Pons (tissue), 1 donor: ENCODE measurements around the gene HORMAD2.
"Not testable (repeated sequence)": the region's sequence is repeated elsewhere in the genome, so short reads cannot be mapped to it uniquely, and the experiment has no call there.

Experiments used
- DNase-seq: peaks from one replicate; pipeline ENCODE4 v3.0.0-alpha.2; 2016; ENCODE audit warnings: low spot score

Gene HORMAD2

DNA sequence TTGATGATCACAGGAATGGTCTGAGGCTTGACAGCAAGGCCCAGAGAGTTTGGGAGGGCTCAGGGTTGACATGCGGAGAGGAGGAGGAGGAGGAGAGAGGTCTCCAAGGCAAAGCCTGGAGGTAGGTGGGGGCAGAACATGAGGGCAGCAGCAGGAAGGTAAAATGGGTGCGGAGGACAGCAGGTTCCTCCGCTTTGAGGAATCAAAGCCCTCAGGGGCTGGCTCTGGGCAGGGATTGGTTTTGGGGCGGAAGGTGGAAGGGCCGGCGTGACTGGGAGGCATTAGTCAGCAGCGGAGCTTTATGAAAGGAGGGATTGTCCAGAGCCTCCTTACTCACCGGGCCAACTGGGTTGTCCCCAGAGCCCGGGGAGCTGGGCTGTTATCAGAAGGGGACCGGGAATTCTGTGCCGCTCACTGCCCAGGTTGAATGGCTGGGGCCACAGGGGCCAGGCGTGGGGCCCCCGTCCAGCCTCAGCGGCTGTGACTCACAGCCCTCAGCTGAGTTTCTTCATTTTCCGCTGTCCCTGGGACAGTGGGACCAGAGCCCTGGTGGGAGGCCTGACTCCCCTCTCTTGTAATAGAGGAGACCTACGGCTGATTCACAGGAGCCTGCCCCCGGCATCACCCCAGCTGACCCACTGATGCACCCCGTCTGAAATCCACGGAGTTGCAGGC is 130.1 kb downstream of the HORMAD2 start:
- DNase-seq, result peak; percentile 59

DNA sequence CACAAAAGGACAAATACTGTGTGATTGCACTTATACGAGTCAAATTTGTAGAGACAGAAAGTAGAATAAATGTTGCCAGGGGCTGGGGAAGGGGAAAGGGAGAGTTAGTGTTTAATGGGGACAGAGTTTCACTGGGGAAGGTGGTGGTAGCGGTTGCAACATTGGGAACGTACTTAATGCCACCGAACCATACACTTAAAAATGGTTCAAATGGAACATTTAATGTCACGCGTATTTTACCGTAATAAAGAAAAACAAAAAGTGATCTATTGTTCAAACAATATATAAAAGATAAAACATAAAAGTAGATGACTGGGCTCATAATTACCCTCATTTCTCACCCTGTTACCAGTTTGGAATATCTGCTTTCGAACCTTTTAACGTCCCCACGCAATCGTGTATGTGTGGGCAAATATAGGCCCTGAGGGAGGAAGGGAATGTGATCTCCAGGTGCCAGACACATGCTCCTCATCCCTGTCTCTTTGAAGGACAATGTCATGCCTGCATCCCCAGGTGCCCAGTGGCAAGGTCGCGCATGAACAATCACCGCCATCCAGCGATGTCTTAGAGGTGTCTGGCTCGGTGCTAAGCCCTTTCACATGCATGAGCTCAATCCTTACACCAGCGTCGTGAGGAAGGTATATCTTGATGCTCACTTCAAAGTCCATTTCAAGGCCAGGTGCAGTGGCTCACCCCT is 131.0 kb downstream of the HORMAD2 start:
- DNase-seq, result no peak

DNA sequence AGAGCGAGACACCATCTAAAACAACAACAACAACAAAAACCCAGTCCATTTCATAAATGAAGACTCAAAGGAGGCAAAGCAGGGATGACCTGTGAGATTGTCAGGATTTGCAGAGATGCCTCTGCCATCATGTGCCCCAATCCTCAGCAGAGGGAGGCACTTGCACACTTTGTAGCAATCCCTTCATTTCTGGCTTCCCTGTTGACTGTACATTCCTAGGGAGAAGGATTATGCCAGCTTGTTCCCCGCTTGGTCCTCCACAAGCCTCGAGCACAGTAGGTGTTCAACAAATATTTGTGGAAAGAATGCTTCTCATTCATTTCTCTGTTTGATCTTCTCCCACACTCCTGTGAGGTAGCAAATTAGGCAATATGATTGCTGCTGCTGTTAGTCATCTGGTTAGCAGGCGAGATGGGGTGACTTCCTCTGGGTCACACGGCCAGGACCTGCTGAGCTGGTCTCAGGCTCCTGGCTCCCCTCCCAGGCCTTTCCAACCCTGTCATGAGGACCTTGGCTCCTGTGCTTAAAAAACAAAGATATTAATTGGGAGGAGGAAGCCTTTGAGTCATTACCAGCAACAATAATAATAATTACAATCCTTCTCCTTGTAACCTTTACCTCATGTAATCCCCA is 132.2 kb downstream of the HORMAD2 start:
- DNase-seq, result peak; percentile 48

DNA sequence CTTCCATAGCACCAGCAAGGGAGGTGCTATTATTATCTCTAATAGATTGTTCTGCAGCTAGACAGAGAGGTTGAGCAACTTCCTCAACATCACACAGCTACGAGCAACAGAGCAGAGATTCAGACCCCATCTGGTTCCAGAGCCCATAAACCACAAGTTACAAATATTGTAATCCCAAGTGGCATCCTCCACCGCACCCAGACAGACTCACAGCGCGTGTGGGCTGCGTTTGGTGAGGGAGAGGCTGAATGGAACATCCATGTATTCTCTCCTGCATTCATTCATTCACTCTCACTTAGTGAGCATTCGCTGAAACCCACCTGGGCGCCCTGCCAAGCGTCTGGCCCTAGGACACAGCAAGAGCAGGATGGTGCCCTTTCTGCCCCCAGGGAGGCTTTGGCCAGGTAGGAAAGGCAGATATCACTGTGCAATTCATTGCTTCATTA is 132.8 kb downstream of the HORMAD2 start:
- no peak for DNase-seq

DNA sequence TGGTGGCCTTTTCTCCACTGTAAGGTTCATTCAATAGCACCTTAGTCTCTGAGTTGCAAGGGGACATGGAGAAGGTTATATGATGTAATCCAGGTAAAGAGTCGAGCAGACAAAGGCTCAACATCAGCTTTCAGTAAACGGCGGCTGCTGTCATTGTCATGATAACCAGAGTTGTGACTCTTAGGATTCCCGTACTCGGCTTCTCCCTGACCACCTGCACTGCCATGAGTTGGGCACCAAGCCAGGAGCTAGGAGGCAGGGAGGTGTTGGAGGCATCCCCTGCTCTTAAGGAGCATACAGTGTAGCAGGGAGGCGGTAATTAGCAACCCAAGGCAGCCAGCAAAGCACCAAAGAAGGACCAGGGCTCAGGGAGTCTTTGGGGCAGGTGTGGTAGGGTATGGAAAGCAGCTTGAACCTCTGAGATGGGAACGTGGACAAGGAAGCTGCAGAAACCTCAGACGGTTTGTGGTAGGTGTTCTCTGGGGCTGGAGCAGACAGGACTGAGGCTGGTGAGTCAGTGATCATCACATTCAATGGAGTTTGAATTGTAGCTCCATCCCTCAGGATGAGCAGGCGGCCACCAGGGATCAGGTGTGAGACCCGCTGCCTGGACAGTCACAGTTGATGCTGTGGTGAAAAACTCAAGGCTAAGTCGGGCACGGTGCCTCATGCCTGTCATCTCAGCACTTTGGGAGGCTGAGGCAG is 134.6 kb downstream of the HORMAD2 start:
- DNase-seq, result no peak

DNA sequence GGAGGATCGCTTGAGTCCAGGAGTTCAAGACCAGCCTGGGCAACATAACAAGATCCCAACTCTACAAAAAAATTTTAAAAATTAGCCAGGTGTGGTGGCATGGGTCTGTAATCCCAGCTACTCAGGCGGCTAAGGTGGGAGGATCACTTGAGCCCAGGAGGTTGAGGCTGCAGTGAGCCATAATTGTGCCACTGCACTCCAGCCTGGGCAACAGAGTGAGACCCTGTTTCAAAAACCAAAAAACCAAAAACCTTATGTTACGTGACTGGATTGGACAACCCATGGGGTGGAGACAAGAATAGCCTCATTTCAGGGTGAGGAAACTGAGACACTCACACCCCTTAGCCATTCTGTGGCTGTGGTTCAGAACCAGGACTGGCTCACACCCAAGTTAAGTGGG is 136.0 kb downstream of the HORMAD2 start:
- not testable (repeated sequence) for DNase-seq

DNA sequence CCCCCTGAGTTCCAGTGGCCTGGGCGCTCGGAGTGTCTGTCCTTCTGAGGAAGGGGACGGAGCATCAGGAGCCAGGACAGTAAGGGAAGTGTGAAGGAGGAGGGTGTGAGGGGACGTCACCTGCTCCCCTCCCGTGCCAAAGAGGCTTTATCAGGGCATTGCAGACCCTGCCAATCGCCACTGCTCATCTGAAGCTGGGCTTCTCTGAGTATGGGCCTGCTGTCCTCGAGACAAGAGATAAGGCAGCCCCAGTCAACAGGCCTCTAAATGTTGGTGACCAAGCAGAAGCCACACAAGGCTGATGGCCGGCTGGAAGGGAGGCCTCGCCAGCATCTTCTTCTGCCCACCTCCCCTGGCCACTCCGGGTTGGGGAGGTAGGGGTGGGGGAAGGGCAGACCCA is 136.4 kb downstream of the HORMAD2 start:
- DNase-seq, result no peak

DNA sequence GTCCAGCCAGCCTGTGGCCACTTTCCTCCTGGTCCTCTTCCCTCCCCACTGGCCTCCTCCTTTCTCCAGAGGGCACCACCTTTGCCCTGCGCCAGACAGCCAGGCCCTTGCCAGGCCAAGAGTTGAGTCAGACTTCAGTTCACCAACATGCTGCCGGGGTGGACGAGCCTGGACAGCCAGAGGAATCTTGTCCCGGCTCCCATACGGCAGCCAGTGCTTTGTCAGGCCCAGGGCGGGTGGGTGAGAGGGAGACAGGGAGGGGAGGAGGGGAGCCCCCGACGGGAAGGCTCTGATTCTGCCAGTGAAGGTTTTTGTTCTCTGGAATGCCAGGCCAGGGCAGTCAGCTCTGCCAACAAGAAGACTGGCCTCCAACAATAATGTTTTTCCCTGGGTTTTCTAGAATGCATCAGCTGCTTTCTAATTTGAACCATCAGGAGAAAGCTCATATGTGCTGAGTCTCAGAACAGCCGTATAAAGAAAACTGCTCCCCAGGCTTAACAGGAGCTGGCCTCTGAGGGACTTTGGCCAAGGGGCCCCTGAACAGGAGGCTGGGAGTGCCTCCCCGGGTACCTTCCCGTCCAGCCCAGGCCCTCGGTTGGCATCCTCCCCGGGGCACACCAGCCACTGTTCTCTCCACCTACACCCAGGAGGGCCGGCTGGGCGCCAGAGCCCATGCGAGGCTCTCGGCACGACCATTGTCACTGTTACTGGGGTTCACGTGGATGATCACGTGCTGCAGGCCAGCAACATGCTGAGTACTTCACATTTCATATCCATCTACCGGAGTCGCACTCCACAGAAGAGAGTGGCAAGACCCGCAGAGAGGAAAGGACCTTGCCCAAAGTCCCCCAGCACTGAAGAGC is 137.7 kb downstream of the HORMAD2 start:
- DNase-seq, result no peak

DNA sequence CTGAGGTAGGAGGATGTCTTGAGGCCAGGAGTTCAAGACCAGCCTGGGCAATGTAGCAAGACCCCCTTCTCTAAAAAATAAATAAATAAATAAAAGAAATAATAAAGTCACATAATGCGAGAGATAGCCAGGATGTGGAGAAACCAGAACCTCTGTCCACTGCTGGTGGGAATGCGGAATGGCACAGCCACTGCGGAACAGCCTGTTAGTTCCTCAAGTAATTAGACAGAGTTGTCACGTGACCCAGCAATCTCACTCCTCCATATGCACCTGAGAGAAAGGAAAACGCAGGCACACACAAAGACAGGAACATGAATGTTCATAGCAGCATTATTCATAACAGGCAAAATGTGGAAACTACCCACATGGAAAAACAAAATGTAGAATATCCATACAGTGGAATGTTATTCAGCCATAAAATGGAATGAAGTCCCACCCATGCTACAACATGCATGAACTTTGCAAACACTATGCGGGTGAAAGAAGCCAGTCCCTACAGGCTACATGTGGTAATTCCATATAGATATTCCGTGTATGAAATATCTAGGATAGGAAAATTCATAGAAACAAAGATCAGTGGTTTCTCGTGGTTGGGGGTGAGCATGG is 138.9 kb downstream of the HORMAD2 start:
- DNase-seq, result no peak

DNA sequence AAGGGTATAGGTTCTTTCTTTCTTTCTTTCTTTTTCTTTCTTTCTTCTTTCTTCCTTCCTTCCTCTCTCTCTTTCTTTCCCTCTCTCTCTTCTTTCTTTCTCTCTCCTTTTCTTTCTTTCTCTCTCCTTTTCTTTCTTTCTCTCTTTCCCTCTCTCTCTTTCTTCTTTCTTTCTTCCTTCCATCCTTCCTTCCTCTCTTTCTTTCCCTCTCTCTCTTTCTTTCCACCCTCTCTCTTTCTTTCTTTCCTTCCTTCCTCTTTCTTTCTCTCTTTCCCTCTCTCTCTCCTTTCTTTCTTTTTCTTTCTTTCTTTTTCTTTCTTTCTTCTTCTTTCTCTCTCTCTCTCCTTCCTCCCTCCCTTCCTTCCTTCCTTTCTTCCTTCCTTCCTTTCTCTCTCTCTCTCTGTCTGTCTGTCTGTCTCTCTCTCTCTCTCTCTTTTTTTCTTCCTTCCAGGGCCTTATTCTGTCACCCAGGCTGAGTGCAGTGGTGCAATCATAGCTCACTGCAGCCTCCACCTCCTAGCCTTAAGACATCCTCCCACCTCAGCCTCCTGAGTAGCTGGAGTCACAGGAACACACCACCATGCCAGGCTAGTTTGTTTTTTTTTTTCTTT is 139.5 kb downstream of the HORMAD2 start:
- no peak for DNase-seq

DNA sequence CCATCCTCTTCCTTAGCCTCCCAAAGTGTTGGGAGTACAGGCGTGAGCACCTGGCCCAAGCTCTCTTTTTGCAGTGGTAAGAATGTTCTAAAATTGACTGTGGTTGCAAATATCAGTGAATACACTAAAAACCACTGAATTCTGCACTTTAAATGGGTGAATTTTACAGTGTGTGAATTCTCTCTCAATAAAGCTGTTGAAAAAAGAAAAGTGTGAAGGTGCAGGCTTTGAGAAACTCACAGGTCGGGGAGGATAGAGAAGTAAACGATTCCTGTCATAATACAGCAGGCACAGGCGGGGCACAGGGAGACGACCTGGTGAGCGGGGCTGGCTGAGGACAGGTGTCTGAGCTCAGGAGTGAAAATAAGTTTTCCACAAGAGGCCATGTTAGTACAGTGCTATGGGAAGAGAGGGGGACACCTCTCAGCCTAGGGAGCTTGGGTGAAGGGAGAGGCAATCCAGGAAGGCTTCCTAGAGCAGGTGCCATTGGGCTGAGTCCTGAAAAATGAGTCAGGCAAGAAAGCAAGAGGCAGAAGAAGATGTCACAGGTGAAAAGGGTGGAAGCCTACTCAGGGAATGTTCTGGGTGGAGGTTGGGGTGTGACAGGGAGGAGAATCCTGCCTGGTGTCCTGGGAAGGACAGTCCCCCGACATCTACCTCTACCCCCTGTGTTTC is 140.2 kb downstream of the HORMAD2 start:
- no peak for DNase-seq

DNA sequence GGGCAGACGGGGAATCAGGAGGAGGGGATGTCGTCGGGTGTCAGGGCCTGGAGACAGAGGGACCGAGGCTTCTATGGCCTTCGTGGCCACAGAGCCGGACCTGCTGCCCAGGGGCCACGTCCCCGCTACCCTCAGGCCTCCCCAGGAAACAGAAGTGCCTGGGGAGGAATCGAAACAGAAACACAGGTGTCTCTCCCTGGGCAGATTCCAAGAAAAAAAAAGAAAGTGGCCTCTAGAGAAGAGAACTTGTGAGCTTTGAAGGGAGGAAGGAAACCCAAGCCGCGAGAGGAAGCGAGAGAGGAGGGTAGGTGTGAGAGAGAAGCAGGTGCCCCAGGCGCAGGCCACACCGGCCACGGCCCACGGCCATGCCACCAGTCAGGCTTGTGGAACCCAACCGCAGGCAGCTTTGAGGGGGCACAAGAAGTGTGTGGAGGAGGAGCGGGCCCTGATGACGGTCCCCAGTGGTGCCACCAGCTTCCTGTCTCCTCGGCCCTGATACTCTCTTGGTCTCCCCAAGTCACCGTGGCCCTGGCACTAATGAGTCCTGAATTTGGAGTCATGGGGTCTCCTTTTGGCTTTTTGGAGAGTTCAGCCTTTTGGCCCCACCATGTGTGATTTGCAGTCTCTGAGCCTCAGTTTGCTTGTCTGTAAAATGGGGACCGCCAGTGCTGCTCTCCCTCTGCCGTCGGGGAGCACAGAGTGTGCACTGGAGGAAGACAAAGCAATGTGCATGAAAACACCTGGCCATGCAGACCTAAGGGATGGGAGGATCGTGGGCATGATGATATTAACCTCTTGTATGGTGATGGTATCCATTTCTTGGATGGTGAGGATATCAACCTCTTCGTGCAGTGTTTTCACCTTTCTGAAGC is 141.1 kb downstream of the HORMAD2 start:
- DNase-seq, result no peak

DNA sequence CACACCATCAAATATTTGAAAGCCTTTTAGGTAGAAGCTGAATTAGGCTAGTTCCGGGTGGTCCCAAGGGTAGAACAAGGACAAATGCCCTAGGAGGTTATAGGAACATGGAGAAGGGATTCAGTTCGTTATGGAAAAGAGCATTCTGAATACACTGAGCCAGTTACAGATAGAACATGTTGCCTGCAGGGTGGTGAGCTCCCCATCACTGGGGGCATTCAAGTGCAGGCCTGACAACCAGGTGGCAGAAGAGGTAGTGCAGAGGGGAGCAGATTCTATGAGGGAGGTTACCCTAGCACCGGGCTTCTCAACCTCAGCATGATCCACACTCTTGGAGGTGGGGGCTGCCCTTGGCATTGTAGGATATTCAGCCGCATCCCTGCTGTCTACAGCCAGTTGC is 142.1 kb downstream of the HORMAD2 start:
- no peak for DNase-seq

DNA sequence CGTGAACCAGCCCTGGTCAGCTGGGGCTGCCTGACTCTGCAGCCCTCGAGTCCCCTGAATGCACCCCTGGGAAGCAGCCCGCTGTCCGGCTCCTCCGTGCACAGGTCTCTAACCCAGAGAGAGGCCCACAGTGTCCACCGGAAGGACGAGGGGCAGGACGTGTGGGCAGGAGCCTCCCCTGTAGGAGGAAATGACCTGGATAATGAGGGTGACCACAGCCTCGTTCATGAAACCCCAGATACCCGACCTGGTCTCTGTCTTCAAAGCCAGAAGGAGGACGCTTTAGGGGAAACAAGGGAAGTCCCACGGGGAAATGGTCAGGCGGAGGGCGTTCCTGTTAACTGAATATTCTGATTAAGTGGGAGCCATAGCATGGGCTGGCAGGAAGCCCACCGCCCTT is 143.0 kb downstream of the HORMAD2 start:
- no peak for DNase-seq

DNA sequence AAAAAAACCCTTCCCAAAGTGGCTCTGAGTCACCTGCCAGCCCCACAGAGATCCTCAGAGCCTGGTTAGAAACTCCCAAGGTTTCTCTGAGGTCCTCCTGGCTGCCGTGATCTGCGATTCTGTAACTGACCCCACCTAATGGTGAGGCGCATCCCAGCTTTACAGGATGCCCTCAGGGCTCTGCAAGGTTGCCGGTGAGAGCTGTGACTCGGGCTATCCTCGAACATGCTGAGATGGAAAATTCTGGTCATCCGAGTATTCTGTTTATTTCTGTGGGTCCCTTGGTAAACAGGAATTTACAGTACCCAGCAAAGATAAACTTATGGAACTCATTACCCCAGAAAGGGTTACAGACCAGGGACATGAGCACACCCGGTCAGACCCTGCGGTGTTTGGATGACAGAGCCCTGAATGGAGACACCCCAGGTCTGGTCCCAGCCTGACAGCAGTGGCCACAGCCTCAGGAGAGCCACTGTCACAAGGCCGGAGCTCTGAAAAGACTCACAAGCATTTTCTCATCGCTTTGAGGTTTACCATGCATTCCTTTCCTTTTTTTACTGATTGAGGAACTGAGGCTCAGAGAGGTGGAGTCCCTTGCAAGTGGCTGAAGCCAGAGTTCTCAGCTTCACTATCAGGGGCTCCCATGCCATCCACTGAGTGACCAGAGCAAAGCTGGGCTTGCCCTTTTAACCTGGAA is 144.0 kb downstream of the HORMAD2 start:
- DNase-seq, result no peak

DNA sequence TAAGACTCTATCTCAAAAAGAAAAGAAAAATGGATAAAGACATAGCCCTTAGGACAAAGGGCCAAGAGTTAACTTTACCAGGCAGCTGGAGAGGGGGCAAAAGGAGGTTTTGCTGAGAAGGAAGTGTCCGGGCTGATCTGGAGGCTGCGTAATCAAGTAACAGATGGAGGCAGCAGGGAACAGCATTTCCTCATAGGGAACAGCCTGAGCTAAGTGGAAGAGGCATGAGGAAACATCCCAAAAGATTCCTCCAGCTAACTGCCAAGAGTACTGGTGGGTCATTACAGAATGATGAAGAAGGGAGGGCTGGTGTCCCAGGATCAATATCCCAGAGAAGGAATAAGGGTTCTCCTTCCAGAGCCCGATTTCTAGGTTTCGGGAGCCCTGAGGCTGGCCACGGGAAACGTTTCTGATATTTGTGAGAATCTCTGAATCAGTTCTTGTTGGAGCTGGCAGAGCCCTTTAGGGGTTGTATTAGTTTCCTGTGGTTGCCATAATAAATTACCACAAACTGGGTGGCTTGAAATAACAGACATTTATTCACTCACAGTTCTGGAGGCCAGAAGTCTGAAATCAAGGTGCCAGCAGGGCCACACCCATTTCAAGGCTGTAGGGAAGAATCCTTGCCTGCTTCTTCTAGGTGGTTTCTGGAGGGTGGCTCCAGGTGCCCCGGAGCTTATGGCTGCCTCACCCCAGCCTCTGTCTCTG is 145.1 kb downstream of the HORMAD2 start:
- no peak for DNase-seq

DNA sequence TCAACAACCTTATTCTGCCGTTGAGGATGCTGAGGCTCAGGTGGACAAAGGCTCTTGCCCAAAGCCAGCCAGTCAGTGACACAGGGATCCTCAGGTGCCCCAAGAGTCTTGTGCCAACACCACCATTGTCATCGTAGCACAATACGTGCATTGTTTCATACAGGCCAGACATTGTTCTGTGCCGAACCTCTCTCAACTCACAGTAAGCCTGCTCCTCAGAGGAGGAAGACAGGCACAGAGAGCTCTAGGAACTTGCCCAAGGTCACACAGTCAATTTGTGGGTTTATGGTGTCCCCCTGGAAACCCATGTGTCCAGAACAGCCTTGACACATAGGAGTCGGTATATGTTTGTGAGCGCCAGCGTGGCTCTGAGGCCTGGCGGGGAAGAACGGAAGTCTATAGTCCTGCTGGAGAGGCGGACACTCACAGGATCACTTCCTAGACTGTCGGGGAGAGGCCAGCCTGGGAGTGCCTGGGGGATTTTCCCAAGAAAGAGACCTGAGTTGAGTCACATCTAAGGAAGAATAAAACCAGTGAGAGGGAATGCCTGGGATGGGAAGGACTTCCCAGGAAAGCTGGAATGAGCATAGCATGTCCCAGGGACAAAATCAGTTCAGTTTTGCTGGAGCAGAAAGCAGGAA is 146.0 kb downstream of the HORMAD2 start:
- peak; percentile 35 for DNase-seq
